Right atrium auricular region (tissue), 2 donors: ENCODE measurements around the gene CCDC24. TPM values are rescaled to one million over a fixed set of nuclear protein-coding genes. Genes with fewer than 3 reads are reported as not detected.

Source experiments
- DNase-seq: peaks from one replicate; pipeline ENCODE4 v3.0.0-alpha.2; 2019; ENCODE audit warnings: low spot score
- H3K27ac ChIP-seq, 2 donors: fragments of 200-600 bp; sonication (generic); 1 replicate in 1 of 2; 2 replicates in 1 of 2; pipeline ENCODE4 v1.5.1; 2016 to 2019
- H3K27me3 ChIP-seq, 2 donors: fragments of 200-600 bp; sonication (generic); one replicate each; pipeline versions ENCODE4 v1.5.1 to v1.6.0; 2017 to 2019
- H3K36me3 ChIP-seq: fragments of 200-600 bp; sonication (generic); one replicate; pipeline ENCODE4 v1.5.1; 2016
- H3K4me1 ChIP-seq, 2 donors: fragments of 200-600 bp; sonication (generic); one replicate each; pipeline versions ENCODE4 v1.5.1 to v1.6.0; 2017 to 2019
- H3K4me3 ChIP-seq, 2 donors: fragments of 200-600 bp; sonication (generic); 1 replicate in 1 of 2; 2 replicates in 1 of 2; pipeline ENCODE4 v1.5.1; 2017 to 2019; ENCODE audit warnings: mild to moderate bottlenecking in 1 of 2, moderate library complexity in 1 of 2
- H3K9me3 ChIP-seq, 2 donors: fragments of 200-600 bp; sonication (generic); one replicate each; pipeline ENCODE4 v1.5.1; 2019
- total RNA-seq, 2 donors: library from RNA; depleted of rRNA; stranded (reverse); fragments of >200 nt; gene quantifications; one replicate each; pipeline ENCODE4 v1.1.0, GENCODE V29; 2016
- TF ChIP-seq, protein P1 (sequence below), 2 donors: fragments of 200-600 bp; sonication (generic); IDR thresholded peaks; one replicate each; pipeline ENCODE4 v1.5.1; 2019; ENCODE audit warnings: antibody characterized with exemption in 2 of 2

CCDC24 gene
- total RNA-seq, 2 donors from 2014 or later = 1.6 to 2.0 TPM

- Histone ChIP-seq H3K4me3 (no peak overlapping the region), H3K36me3 (no peaks in the 10 kb centered on the region), H3K4me1 (peaks cover 0 to 18% of the 10 kb centered on the region in 2 donors), H3K9me3 (no peaks in the 10 kb centered on the region), H3K27ac (no peak overlapping the region), H3K27me3 (no peaks in the 10 kb centered on the region)
- DNase-seq = peak; percentile 73
- TF ChIP-seq, protein P1, sequence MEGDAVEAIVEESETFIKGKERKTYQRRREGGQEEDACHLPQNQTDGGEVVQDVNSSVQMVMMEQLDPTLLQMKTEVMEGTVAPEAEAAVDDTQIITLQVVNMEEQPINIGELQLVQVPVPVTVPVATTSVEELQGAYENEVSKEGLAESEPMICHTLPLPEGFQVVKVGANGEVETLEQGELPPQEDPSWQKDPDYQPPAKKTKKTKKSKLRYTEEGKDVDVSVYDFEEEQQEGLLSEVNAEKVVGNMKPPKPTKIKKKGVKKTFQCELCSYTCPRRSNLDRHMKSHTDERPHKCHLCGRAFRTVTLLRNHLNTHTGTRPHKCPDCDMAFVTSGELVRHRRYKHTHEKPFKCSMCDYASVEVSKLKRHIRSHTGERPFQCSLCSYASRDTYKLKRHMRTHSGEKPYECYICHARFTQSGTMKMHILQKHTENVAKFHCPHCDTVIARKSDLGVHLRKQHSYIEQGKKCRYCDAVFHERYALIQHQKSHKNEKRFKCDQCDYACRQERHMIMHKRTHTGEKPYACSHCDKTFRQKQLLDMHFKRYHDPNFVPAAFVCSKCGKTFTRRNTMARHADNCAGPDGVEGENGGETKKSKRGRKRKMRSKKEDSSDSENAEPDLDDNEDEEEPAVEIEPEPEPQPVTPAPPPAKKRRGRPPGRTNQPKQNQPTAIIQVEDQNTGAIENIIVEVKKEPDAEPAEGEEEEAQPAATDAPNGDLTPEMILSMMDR (IDR thresholded peaks at IDR 0.05) = no peak
Measured at GRCh38 chr1:44015206-44015605, 23.8 kb downstream of the CCDC24 start.

- Histone ChIP-seq H3K4me3 (no peak overlapping the region), H3K4me1 (peaks cover 0 to 18% of the 10 kb centered on the region in 2 donors), H3K9me3 (no peaks in the 10 kb centered on the region), H3K27me3 (no peaks in the 10 kb centered on the region), H3K36me3 (no peaks in the 10 kb centered on the region), H3K27ac (no peak overlapping the region)
- TF ChIP-seq, protein P1 (IDR thresholded peaks at IDR 0.05) = no peak
- DNase-seq = no peak
Measured at GRCh38 chr1:44016041-44016889, 24.9 kb downstream of the CCDC24 start.

GRCh38 chr1:44016890-44017400, 25.5 kb downstream of the CCDC24 start:
- TF ChIP-seq, protein P1 (IDR thresholded peaks at IDR 0.05) = no peak
- Histone ChIP-seq H3K27me3 (no peaks in the 10 kb centered on the region), H3K9me3 (no peaks in the 10 kb centered on the region), H3K4me1 (peaks cover 0 to 23% of the 10 kb centered on the region in 2 donors), H3K36me3 (no peaks in the 10 kb centered on the region), H3K27ac (no peak overlapping the region), H3K4me3 (no peak overlapping the region)
- no peak for DNase-seq

- TF ChIP-seq, protein P1 (IDR thresholded peaks at IDR 0.05) = no peak
- H3K27ac ChIP-seq = no peak overlapping the region
- H3K9me3 ChIP-seq = no peaks in the 10 kb centered on the region
- no peak for DNase-seq
- H3K4me3 ChIP-seq = no peak overlapping the region
- no peaks in the 10 kb centered on the region for H3K27me3 ChIP-seq
- peaks cover 0 to 21% of the 10 kb centered on the region in 2 donors for H3K4me1 ChIP-seq
- H3K36me3 ChIP-seq = no peaks in the 10 kb centered on the region
Measured at GRCh38 chr1:44019466-44019948, 28.1 kb downstream of the CCDC24 start.

DNA sequence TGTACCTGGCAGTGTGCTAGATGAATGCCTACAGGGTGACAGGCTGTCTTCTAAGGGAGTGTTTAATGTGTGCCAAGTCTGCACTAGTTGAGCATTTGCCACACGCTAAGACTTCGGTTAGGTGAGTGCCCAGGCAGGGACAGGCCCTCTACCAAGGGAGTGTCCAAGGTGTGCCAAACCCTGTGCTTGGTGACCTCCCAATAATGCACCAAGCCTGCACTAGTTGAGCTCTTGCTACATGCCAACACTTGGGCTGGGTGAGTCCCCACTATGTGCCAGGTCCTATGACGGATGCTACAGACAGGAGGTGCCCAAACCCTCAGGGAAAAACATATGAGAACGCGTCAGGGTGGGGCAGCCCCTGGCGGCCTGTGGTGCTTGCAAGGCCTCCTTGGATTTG, 29.1 kb downstream of the CCDC24 start:
- no peak for DNase-seq
- no peak overlapping the region for H3K4me3 ChIP-seq

More for the DNA sequence above, 29.1 kb downstream of the CCDC24 start:
- Histone ChIP-seq H3K27ac (no peak overlapping the region), H3K9me3 (no peaks in the 10 kb centered on the region), H3K4me1 (peaks cover 0 to 12% of the 10 kb centered on the region in 2 donors), H3K36me3 (no peaks in the 10 kb centered on the region), H3K27me3 (no peaks in the 10 kb centered on the region)
- TF ChIP-seq, protein P1 (IDR thresholded peaks at IDR 0.05) = no peak
